HG03354 (cell line): ENCODE measurements around the gene DYSF.

Source experiments
- ATAC-seq: cut with Tn5 transposase; IDR thresholded peaks from one replicate; pipeline ENCODE4 v1.9.1; 2021; ENCODE audit warnings: mild to moderate bottlenecking; ENCODE audit not compliant: unreplicated experiment, poor library complexity, severe bottlenecking

Gene DYSF

GRCh38 chr2:71455741-71456569 is 2.6 kb downstream of the DYSF start:
- ATAC-seq, result no peak

GRCh38 chr2:71456617-71457016 is 3.3 kb downstream of the DYSF start:
- no peak for ATAC-seq

DNA sequence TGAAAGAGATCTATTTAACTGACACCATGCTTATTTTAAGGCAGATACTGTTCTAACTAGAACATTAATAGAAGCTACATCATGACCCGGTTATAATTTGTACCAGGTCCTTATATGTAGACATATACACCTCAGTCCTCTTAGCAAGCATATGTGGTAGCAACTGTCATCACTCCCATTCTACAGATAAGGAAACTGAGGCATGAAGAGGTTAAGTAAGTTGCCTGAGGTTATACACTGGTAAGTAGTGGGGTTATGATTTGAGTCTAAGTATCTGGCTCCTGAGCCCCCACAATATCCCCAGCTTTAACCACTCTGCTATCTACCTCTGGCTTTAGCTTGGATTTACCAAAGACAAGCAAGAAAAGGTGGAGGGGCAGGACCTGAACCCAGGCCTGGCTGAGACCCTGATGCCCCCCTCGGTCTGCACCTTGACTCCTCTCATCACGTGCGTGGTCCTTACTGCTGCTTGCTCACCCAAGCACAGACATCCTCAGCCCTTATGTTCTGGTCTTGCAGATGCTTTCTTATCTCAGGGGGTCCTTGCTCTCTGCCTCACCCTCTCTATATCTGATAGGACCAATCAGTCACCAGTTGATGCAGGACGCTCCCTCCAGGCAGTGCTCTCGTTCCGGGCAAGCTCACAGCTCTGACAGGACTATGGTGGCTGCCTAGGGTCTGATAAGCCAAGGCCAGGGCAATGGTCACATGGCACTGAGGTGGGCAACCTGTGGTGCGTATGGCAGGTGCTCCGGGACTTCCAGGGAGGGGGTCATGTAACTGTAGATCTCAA is 4.0 kb downstream of the DYSF start:
- no peak for ATAC-seq

DNA sequence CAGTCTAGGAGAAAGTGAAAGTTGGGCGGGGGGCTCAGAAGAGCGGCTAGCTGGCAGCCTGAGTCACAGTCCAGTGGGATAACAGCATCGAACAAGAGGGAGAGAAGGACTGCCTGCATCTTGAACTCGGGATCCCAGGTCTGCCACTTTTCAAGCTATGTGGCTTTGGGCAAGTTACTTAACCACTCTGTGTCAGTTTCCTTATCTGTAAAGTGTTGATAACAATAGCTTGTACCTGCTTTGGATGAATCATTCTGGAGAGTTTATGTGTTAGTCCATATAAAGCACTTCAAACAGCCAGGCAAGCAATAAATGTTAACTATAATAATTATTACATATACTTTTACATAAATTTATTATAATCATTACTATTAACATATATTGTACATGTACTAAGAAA is 4.6 kb downstream of the DYSF start:
- no peak for ATAC-seq

DNA sequence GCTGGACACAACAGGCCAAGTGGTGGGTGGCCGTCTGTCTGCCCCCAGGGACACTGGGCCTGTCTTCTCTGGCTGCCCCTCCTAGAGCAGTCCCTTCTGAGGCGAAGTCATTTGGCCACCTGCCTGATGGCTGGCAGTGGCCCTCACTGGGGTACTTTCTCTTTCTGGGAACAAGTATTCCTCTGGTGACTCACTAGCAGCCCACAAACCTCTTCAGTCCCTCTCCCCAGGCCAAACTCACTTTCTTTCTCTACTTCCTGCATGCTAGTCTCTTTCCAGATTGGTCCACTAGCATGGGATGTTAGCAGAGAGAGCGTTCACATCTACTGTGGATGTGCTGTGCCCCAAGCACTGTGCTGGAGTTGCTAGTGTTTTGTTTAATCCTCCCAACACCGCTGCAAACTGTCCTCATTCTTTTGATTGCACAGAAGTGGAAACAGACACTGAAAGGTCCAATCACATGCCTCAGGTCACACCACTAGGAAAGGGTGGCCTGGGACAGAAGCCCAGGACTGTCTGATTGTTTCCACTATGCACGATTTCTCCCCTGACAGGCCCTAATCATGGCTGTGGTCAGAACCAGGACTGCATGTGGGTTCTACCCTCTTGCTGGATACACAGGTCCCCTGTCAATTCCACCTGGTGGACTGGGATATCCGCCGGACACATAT is 5.2 kb downstream of the DYSF start:
- no peak for ATAC-seq

DNA sequence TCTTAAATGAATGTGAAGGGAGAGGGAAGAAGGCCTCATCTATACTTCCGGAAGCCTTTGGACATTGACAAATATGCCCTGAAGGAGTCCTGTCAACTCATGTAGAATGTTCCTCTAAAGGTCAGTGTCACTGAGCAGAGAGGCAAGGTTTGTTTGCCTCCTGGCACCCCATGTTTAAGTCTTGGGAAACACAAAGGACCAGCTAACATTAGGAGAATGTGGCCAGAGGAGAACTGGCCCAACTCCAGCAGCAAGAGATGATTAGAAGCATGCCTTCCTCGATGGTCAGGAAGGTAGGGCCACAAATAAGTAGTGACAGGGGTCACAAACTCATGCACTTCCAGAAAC is 5.7 kb downstream of the DYSF start:
- no peak for ATAC-seq

GRCh38 chr2:71460056-71460455 is 6.7 kb downstream of the DYSF start:
- ATAC-seq, result no peak

DNA sequence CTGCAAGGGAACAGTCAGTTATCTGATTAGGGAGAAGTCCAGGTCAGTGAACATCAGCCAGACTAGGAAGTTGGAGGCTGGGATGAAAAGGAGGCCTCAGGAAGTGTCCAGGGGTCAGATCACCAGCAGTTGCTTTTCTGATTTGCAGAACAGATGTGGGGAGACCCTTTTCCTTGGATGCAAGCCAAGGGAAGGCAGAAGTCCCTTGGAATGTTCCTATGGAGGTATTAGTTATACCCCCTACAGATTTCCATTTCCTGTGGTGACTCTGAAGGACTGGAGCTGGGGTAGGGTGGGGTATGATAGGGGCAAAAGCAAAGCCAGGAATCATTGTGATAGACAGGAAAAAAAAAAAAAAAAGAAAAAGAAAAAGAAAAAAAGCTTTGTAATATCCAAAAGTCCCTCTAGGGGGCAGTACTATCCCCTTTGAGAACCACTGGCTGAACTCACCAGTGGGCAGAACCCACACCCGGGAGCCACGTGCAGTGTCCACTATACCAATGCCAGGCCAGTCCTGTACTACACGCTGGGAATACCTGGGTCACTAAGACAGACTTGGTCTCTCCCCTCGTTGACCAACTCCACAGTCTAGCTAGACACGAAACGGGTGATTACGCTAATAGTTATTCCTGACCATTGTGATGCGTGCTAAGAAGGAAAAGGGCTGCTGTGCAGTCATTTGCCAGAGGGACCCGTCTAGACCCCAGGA is 7.4 kb downstream of the DYSF start:
- no peak for ATAC-seq

DNA sequence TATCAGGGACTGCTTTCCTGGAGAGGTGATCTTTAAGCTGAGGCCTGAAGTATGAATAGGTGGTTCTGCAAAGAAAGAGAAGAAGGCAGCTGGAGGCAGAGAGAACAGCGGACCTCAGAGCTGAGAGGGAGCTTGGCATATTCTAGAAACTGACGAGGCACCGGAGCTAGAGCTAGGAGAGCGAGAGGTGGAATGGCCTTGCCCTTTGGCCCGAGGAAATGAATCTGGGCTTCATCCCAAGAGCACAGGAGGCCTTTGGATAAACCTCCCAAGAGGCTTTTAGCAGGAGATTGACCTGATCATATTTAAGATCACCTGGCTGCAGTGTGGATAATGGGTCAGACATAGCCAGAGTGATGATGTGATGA is 7.9 kb downstream of the DYSF start:
- no peak for ATAC-seq

- no peak for ATAC-seq
Observed at GRCh38 chr2:71462056-71462605, 8.8 kb downstream of the DYSF start.

- ATAC-seq, result no peak
Observed at GRCh38 chr2:71462641-71463341, 9.4 kb downstream of the DYSF start.

GRCh38 chr2:71463342-71463654 is 9.9 kb downstream of the DYSF start:
- ATAC-seq, result no peak

GRCh38 chr2:71464389-71464788 is 11.0 kb downstream of the DYSF start:
- no peak for ATAC-seq

- no peak for ATAC-seq
Observed at GRCh38 chr2:71465356-71465755, 12.0 kb downstream of the DYSF start.

GRCh38 chr2:71465961-71466300 is 12.6 kb downstream of the DYSF start:
- no peak for ATAC-seq

DNA sequence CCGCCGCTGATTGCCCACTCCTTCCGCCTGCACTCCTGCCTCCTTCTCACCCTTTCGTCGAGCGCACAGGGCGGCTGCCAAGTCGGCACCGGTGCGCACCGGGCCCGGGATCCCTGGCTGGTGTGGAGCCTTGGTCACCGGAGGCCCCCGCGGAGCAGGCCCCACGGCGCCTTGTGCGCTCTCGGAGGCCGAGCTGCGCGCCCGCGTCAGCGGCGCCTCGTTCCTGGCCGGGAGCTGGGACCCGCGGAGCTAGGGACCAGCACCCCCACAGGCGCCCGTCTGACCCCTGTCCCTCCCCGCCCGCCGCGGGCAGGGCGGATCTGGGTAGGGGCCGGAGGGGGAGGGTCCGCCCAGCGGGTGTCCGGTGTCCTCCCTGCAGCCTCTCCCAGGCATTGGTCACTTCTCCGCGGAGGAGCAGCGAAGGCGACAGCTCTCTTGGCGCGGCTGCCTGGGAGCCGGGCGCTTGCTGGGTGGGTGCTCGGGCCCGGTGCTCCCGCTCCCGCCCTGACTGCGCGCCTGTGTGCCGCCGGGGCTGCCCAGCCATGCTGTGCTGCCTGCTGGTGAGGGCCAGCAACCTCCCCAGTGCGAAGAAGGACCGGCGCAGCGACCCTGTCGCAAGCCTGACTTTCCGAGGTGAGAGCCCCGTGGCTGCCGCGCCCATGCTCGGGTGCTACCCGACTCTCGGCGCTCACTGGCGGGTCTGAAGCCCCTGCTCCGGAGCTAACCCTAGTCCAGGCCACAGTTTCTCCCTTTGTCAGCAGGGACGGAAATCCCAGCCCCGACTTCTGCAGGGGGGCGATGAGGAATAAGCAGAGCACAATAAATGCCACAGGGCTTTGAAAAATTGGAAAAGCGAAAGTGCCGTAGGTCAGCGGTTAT is 13.2 kb downstream of the DYSF start:
- ATAC-seq, result no peak

- ATAC-seq, result no peak
Observed at GRCh38 chr2:71467180-71467815, 13.9 kb downstream of the DYSF start.

- no peak for ATAC-seq
Observed at GRCh38 chr2:71468279-71469015, 15.1 kb downstream of the DYSF start.
